ENCODE results near the gene HHAT.

GRCh38 chr1:210709701-210710100 lies 381.0 kb downstream of the HHAT start:
- TF ChIP-seq POLR2A (IDR thresholded peaks at IDR 0.05; ENCODE audit: low read length) (no peak), GATA1 (IDR thresholded peaks at IDR 0.05; ENCODE audit: low read depth, low read length) (no peak)
